CD4-positive, alpha-beta T cell treated with Interleukin-17A for 1 hour (primary cell): ENCODE results near the gene DLD.
"Not testable (repeated sequence)": the region's sequence is repeated elsewhere in the genome, so short reads cannot be mapped to it uniquely, and the experiment has no call there.

Experiments used
- DNase-seq: peaks from one replicate; pipeline ENCODE4 v3.0.0-alpha.2; 2020

Gene DLD

DNA sequence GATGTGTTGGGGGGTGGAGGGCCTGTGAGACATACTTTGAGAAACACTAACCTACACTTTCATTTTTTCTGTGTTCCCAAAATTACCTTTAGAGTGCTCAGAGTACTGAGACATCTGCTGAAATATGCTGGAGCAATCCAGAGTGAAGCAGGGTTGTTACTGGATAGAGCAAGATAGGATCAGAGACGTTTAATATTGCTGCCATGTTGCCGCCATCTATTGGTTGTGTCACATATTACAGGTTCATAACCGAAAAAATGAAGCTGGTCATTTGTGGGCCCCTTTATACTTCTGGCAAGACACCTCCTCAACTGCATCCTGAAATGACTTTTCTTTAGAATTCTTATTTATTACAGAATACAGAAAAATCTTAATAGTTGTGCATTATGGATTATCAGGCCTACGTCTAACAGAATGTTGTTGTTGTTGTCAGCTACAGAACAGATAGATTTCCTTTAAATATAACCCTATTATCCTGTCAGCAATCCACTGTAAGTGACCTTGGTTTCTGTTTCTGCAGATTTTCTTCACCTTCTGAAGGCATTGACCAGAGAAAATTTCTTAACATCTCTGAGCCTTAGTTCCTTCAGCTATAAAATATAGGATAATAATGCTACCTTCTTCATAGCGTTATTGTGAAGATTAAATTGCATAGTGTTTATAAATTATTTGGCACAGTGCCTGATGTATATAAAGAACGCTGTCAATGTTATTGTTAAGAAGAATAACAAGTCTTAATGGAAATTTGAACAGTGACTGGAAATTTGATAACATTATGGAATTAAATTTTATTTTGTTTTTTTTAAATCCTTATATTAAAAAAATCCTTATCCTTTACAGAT lies 16.2 kb upstream of the DLD start:
- DNase-seq: peak; percentile 72

DNA sequence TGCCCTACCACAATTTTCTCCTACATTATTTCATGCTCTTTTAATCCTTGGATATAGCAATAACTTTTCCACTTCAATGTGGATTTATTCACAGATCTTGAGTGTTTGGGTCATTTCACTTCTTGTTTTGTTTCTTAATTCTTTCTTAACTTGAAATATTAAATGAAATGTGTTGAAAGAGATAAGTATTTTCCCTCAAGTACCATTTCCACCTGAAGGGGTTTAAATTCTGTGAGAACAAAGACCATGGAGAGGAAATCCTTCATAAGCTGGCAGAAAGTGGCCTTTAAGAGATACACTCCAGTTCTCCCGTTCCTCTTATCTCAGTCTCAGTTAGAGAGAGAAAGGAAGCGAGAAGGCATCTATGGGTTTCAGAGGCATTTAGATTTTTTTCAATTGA lies 14.1 kb upstream of the DLD start:
- no peak for DNase-seq

DNA sequence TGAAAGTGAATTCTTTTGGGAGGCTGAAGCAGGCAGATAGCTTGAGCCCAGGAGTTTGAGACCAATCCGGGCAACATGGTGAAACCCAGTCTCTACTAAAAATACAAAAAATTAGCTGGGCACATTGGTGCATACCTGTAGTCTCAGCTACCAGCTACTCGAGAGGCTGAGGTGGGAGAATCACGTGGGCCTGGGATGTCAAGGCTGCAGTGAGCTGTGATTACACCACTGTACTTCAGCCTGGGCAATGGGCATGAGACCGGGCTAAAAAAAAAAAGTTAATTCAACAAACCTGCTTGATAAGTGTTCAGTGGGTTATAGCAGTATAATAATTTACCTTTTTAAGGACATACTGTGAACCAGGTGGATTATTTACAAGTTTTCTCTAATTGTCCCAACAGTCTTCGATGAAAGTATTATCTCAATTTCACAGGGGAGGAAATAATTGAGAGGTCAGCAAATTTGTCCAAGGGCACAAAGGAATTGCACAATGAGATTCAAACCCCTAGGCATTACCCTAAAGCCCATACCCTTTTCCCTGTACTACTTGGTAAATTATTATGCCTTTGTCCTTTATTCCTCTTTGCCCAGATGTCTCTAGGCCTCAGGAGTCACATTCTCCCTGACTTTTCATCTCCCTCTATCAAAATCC lies 13.1 kb upstream of the DLD start:
- DNase-seq: no peak

DNA sequence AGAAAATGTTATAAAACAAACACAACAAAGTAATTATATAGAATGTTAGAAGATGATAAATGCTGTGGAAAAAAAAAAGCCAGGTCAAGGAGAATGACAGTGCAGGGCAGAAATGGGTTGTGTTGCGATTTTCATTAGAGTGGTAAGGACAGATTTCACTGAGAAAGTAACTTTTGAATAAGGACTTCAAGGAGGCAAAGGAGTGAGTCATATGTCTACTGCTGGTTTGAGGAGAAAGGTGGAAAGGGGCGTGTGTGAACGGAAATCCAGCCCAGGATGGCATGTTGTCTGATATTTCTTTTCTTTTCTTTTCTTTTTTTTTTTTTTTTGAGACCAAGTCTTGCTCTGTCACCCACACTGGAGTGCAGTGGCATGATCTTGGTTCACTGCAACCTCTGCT lies 12.3 kb upstream of the DLD start:
- no peak for DNase-seq

DNA sequence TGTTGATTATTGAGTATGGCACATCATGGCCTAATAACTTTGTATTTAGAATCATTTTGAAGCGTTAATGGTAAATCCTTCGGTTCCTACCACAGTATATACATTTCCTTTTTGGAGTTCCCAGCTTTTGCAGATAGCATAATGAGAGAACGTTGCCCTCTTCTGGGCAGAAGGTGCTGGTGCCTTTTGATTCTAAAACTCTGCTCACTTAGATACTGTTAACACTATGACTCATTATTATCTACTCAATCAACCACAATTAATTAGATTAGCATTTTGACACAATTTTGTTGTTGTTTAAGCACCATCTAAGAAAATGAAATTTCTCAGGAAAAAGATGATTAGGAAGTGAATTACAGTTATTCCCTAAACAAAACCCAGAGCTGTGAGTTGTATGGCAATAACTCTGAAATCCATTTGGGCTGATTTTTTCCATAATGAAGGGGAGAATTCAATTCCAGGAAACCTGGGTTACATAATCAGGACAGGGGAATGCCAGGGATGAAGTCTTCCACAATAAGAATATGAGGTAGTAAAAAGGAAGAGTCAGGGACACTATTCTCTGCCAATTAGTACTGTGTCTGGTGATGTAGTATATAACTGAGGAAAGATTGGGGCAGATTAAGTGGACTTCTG lies 11.5 kb upstream of the DLD start:
- DNase-seq: peak; percentile 69

DNA sequence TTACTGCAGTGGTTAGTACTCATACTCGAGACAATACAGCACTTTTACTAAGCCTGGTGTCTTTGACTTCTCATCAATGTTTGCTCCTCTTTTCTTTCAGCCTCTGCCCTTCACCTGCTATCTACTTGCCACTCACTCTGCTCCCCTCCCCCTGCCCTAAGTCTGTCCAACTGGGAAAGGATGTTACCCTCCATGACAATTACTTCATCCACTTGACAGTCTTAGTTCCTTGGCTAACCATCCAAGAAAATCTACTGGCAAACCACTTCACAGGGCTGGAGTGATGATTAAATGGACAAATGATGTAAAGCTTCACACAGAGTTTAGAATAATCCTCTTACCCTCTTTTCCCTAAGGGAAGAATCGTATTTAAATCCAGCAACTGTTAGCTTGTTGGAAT lies 8.2 kb upstream of the DLD start:
- no peak for DNase-seq

DNA sequence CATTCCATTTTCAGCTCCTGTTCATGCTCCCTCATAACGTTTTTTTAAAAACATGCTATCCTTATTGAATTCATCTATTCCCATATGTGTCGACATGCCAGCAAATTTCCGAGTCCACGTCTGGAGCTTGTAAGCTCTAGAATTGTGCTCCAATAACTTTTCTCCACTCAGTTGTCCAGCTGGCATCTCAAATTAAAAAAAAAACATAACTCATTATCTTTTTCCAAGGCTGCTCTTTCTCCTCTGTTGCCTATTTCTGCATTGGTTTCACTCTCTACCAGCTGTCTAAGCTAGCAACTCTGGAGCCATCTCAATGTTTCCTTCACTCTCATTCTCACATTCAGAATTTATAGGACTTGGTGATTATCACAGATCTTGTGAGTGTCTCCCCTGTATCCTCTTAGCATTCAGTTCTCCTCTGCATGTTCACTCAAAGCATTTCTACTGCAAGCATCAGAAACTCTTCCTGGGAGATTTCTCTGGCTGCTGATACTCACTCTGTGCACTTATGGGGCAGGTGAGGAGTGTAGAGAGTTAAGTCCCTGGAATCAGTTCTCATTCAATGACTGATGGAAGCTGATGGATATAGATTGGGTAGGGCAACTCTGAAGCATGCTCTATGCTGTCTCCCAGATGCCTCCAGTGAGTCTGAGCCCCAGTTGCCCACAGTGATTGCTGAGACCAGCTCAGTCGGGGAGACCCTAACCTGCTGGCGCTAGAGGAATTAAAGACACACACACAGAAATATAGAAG lies 6.7 kb upstream of the DLD start:
- DNase-seq: no peak

DNA sequence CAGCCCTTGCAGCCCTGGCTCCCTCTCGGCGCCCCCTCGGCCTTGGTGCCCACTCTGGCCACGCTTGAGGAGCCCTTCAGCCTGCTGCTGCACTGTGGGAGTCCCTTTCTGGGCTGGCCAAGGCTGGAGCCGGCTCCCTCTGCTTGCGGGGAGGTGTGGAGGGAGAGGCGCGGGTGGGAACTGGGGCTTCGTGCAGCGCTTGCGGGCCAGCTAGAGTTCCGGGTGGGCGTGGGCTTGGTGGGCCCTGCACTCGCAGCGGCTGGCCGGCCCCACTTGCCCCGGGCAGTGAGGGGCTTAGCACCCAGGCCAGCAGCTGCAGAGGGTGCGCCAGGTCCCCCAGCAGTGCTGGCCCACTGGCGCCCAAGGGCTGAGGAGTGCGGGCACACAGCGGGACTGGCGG lies 3.2 kb upstream of the DLD start:
- not testable (repeated sequence) for DNase-seq

DNA sequence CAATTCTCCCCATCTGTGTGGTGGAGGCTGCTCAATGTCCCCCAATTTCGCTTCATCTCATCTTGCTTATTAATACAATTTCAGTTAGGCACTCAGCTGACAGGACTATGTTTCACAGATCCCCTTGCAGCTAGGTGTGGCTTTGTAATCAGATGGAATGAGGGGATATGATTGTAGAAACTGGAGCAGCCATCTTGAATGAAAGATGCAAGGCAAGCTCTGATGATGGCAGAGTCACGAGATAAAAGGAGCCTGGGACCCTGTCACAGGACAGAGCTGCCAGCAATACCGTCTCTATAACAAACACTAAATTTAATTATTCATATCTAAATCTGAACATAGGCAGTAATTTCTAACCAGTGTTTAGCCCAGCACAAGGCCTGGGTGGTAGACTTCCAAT lies 991 bp upstream of the DLD start:
- no peak for DNase-seq

DNA sequence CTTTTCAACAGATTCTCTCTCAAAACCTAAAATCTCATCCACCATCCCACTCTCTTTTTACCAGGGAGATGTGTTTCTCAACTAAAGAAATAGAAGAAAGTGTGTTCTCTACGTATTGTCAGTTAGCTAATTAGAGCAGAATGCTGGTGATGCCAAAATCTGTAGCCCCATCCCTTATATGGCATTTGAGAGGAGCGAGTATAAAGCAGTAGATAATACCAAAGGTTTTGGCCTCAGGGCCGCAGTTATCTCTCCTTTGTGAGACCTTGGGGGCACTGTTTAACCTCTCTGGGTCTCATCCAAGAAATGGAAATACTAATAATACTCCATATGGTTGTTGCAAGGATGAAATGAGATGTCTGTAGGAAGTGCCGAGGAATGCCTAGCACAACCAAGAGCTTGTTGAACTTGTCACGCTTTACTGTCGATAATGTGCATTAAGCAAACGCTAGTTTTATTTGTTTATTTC lies 456 bp upstream of the DLD start:
- DNase-seq: peak; percentile 48

DNA sequence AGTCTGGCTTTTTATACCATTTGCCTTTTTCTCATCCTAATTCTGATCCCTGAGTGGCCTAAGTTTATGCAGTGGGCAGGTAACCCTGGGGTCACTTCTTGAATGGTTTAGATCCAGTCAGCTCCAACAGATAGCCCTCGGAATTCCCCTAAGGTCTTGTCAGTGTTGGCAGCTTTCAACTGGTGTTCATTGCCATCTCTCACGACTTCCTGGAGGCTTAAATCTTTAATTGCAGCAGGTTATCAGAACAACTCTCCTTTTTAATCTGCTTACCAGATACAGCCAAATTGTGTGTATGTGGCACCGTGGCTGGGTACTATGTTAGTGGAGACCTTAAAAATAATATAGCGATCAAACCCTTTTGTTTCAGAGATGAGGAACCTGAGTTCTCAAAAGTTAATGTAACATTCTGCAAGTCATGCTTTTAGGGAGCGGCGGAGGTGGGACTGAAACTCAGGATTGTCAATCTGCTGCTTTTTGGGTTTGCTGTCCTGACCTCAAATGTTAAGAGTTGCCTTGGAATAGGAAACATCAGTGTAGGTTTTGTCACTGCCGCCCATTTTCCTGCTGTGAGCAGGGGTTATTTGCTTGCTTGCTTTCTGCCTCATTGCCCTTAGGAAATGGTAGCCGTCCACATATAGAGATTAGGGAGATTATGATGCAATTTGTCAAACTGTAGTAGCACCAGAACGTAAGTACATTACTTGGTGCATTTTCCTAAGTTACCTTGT lies 818 bp downstream of the DLD start:
- peak; percentile 66 for DNase-seq

DNA sequence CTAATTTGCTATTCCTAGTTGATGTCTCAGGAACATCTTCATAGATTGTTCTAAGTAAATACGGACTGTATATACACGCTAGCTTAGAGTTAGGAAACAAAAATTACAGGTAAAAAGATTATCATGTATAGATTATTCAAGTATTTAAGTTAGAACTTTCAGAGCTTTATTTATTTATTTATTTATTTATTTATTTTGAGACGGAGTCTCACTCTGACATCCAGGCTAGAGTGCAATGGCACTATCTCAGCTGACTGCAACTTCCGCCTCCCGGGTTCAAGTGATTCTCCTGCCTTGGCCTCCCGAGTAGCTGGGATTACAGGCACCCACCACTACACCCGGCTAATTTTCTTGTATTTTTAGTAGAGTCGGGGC lies 1.4 kb downstream of the DLD start:
- not testable (repeated sequence) for DNase-seq

DNA sequence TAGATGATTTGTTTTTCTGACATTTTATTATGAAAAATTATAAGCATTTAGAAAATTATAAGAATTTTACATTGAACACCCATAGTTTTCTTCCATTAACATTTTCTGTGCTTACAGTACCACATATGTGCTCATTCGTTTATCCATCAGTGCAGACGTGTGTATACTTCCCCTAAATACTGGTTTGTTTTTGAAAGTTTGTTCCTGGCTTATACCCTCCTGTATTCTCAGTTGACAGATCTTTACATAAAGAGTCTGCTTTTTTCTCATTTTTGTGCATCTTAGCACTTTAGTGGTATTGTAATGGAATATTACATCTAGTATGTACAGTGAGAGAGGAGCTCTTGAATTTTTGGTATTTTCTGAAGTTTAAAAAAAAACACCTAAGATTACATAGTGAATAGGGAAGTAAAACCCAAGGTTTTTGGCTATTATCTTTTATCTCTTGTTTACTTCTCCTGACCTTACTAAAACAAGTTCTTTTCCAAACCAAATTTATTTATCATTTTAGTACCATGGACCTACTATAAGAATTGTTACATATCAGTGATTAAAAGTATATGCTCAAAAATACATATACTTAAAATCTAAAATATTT lies 8.1 kb downstream of the DLD start:
- no peak for DNase-seq

DNA sequence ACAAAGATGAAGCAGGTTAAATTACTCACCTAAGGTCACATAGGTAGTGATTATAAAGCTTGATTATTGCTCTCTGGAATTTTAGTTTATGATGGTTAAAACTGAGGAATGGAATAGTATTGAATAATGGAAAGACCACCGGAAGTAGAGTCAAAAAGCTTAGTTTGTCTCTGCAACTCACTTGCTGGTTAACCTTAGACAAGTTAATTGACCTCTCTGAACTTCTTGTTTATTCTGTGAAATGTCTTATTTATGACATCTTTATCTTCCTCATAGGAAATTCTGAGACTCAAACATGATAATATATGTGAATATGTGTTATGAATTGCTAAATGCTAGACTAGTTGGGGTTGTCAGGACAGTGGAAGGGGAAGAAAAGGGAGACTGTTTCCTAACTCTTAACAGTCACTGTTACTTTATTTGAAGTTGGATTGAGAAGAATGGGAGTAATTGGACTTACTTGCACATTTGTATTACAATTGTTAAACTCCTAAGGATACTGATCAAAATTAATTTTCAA lies 9.6 kb downstream of the DLD start:
- no peak for DNase-seq

DNA sequence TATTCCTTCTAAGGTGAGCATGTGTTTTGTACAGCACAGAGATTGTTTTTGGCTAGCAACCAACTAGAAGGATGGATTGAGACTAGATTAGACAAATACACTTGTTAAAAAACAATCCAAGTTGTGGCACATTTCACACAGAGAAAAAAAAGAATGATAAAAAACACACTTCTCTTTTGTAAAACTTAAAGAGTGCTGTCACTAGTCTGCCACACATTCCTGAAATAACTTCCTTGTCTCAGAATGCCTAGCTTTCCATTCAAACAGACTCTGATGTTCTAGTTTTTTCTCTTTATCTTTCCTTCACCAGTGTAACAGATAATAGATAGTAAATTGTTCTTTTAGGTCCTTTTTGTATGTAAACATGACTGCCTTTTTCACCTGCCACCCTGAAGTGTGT lies 11.4 kb downstream of the DLD start:
- no peak for DNase-seq

DNA sequence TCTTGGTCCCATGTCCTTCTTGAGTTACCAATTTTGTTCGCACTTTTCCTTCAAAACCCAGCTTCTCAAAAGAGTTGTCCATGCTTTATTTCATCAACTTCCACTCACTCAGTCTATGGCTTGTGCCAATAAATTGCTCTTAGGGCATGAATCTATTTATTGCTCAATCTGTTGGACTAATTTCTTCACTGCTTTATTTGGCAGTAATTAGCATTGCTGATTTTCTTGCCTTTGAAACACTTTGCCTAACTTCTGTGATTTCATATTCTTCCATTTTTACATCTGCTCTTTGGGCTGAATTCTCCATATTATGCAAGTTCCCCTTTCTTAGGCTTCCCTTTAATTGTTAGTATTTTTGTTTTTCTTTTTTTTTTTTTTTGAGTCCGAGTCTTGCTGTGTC lies 16.8 kb downstream of the DLD start:
- no peak for DNase-seq

DNA sequence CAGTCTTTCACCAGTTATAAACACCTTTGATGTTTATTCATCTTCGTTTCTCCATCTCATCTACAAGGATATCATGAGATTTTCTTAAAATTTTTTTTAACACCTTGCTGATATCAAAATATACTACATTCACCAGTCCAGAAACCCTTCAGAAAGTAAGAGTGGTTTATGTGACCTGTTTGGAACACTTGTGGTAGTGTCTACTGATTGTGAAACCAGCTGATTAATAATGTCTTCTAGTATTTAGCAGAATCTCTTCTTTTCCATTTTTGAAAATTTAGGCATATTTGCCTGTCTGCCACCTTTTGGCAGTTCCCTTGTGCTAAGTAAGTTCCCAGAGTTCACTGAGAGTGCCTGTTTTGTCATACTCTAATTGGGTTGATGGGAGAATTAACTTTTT lies 18.5 kb downstream of the DLD start:
- no peak for DNase-seq

DNA sequence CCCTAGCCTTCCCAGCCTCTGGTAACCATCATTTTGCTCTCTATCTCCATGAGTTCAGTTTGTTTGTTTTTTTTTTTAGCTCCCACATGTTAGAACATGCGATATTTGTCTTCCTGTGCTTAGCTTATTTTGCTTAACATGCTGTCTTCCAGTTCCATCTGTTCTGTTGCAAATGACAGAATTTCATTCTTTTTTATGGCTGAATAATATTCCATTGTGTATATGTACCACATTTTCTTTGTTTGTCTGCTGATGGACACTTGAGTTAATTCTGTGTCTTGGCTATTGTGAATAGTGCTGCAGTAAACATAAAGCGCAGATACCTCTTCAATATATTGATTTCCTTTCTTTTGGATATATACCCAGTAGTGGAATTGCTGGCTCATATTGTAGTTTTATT lies 21.0 kb downstream of the DLD start:
- no peak for DNase-seq

DNA sequence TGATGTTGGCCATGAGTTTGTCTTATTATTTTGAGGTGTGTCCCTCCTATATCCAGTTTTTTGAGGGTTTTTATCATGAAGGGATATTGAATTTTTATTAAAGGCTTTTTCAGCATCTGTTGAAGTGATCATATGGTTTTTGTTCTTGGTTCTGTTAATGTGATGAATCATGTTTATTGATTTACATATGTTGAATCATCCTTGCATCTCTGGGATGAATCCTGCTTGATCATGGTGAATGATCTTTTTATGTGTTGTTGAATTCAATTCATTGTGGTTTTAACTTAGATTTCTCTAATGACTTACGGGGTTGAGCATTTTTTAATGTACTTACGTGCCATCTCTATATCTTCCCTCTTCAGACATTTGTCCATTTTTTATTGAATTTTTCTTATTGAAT lies 22.9 kb downstream of the DLD start:
- DNase-seq: no peak

DNA sequence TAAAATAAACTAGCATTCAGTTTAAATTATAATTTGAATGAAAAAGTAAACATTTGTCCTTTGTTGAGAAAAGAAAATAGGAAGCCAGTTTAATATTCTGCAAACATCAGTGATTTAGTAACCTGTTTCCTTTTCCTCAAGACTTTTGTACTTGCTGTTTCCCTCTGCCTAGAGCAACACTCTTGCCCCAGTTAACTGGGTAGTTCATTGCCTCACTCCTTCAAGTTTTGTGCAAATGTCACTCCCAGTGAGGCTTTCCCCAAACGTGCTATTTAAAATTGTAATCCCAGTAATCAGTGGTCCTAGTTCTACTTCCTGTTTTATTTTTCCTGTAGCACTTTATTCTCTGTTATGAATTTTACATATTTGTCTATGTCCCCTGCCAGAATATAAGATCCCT lies 23.8 kb downstream of the DLD start:
- no peak for DNase-seq

DNA sequence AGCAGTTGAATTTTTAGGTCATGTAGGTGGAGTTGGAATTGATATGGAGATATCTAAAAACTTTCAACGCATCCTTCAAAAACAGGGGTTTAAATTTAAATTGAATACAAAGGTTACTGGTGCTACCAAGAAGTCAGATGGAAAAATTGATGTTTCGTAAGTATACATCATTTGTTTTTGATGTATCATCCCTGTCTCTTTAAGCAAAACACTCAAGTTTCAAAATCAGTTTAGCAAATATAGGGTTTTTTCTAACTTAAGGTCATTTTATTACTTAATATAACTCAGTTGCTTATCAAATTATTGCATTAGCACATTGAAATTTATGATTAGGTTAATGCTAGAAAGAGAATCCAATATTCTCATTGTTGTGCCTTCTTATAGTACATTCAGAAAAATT lies 24.6 kb downstream of the DLD start:
- DNase-seq: no peak
